Transverse colon (tissue), 4 donors: ENCODE results near the gene IVD.
A peak's percentile ranks its signal among the peaks of the same experiment; 100 is the strongest.

Experiments used
- POLR2A ChIP-seq: fragments of 450-650 bp; IDR thresholded peaks from one replicate; pipeline ENCODE4 v1.6.1; 2016; ENCODE audit warnings: antibody characterized with exemption, mild to moderate bottlenecking, moderate library complexity
- POLR2AphosphoS5 ChIP-seq, 3 donors: sonication (generic); formaldehyde crosslinking; IDR thresholded peaks; one replicate each; pipeline ENCODE4 v1.6.1; 2016; ENCODE audit warnings: antibody characterized with exemption in 3 of 3
- TF ChIP-seq, protein P1 (sequence below), 5 experiments: fragments of 200-600 bp in 3 of 5; fragments of 450-650 bp in 2 of 5; sonication (generic) in 3 of 5; IDR thresholded peaks; 1 replicate in 2 of 5; 2 replicates in 3 of 5; pipeline ENCODE4 v1.5.1; 2016 to 2017; ENCODE audit warnings: antibody characterized with exemption in 5 of 5, inconsistent platforms in 3 of 5, mild to moderate bottlenecking in 2 of 5, moderate library complexity in 1 of 5

DNA sequence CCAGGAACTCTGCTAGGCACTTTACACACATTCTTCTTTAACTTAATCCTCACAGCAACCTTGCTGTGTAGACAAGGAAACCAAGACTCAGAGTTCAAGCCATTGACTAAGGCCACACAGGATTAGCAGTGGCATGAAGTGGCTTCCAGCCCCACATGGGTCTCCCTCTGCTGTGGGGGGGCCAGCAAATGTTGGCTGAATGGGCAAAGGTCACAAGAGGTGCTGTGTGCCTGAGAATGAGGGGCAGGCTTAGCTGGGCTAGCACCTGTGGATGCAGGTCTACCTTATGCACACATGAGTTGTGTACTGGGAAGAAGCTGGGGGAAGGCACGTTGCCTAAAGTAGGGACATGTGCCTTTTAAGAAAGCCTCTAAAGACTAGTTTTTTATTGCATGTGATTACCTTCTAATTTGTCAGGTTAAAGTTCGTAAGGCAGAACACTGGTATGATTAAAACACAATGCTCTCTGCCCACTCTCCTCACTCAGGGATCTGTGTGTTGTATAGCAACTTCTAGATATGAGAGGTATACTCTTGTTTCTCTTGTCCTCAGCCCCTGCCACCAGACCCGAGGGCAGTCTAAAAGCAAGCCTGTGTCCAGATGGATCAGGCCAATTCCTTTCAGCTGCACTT is 46.0 kb downstream of the IVD start:
- TF ChIP-seq, protein P1, sequence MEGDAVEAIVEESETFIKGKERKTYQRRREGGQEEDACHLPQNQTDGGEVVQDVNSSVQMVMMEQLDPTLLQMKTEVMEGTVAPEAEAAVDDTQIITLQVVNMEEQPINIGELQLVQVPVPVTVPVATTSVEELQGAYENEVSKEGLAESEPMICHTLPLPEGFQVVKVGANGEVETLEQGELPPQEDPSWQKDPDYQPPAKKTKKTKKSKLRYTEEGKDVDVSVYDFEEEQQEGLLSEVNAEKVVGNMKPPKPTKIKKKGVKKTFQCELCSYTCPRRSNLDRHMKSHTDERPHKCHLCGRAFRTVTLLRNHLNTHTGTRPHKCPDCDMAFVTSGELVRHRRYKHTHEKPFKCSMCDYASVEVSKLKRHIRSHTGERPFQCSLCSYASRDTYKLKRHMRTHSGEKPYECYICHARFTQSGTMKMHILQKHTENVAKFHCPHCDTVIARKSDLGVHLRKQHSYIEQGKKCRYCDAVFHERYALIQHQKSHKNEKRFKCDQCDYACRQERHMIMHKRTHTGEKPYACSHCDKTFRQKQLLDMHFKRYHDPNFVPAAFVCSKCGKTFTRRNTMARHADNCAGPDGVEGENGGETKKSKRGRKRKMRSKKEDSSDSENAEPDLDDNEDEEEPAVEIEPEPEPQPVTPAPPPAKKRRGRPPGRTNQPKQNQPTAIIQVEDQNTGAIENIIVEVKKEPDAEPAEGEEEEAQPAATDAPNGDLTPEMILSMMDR (IDR thresholded peaks at IDR 0.05), result no peak
- peak in 2 of 3 donors; percentile 19 to 46 for TF ChIP-seq POLR2AphosphoS5 (IDR thresholded peaks at IDR 0.05)
- no peak for TF ChIP-seq POLR2A
